K562 (cell line): Measurements from ENCODE around the gene GAL3ST1. TPM values are rescaled to one million over a fixed set of nuclear protein-coding genes. Genes with fewer than 3 reads are reported as not detected.
A peak's percentile ranks its signal among the peaks of the same experiment; 100 is the strongest.

ENCODE experiments used
- CBX8 ChIP-seq: fragments of 200-600 bp; sonication (generic); IDR thresholded peaks from 2 replicates; pipeline ENCODE4 v1.6.1; 2012; ENCODE audit warnings: borderline replicate concordance, mixed run types, low read depth, mild to moderate bottlenecking, moderate library complexity, mixed read lengths, low read length, control low read depth, inconsistent platforms; ENCODE audit not compliant: poor library complexity, severe bottlenecking; ENCODE audit errors: extremely low read depth
- CGGBP1 ChIP-seq: fragments of 250-450 bp; sonication (Bioruptor Pico); IDR thresholded peaks from 2 replicates; pipeline ENCODE4 v1.9.0; 2021; ENCODE audit warnings: mild to moderate bottlenecking
- CHCHD3 ChIP-seq: fragments of 250-450 bp; sonication (Bioruptor Pico); IDR thresholded peaks from 2 replicates; pipeline ENCODE4 v2.1.2; 2022; ENCODE audit warnings: mild to moderate bottlenecking
- DMBX1 ChIP-seq: fragments of 250-450 bp; sonication (Bioruptor Pico); IDR thresholded peaks from 2 replicates; pipeline ENCODE4 v1.8.0; 2022; ENCODE audit warnings: inconsistent platforms, mild to moderate bottlenecking, moderate library complexity, borderline replicate concordance
- DNMT1 ChIP-seq: fragments of 450-650 bp; IDR thresholded peaks from 2 replicates; pipeline ENCODE4 v1.6.1; 2016; ENCODE audit warnings: antibody characterized with exemption, mild to moderate bottlenecking
- DPF2 ChIP-seq: fragments of 450-650 bp; IDR thresholded peaks from 2 replicates; pipeline ENCODE4 v1.6.1; 2016
- ETS2 ChIP-seq: IDR thresholded peaks from 2 replicates; pipeline ENCODE4 v1.6.1; 2016; ENCODE audit warnings: borderline replicate concordance, missing genetic modification characterization, mild to moderate bottlenecking, moderate library complexity, missing compliant biosample characterization; ENCODE audit not compliant: poor library complexity, severe bottlenecking
- ETV1 ChIP-seq: fragments of 450-650 bp; conservative IDR thresholded peaks from 2 replicates; pipeline ENCODE4 v1.6.1; 2016; ENCODE audit warnings: missing genetic modification characterization, control low read depth, low read depth, missing compliant biosample characterization
- FOXJ3 ChIP-seq: sonication (generic); formaldehyde crosslinking; IDR thresholded peaks from 2 replicates; pipeline ENCODE4 v1.4.0; 2020; ENCODE audit warnings: mild to moderate bottlenecking, missing genetic modification reagents
- NFYB ChIP-seq: IDR thresholded peaks from 2 replicates; pipeline ENCODE4 v1.6.1; 2011; ENCODE audit warnings: mild to moderate bottlenecking, moderate library complexity; ENCODE audit not compliant: insufficient read length; ENCODE audit errors: extremely low read depth
- PTTG1 ChIP-seq: fragments of 450-650 bp; IDR thresholded peaks from 2 replicates; pipeline ENCODE4 v1.6.1; 2016; ENCODE audit warnings: low read depth, mild to moderate bottlenecking, missing genetic modification characterization, missing compliant biosample characterization
- RBM25 ChIP-seq: fragments of 200-400 bp; formaldehyde crosslinking; IDR thresholded peaks from 2 replicates; pipeline ENCODE4 v1.6.1; 2018; ENCODE audit warnings: low read length, low read depth, moderate library complexity; ENCODE audit not compliant: severe bottlenecking
- RUNX1 ChIP-seq: sonication (generic); IDR thresholded peaks from 2 replicates; pipeline ENCODE4 v1.6.1; 2016; ENCODE audit warnings: antibody characterized with exemption, low read depth
- TAF7 ChIP-seq: fragments of 450-650 bp; IDR thresholded peaks from 2 replicates; pipeline ENCODE4 v1.6.1; 2016; ENCODE audit warnings: missing genetic modification characterization, missing compliant biosample characterization
- TAF9B ChIP-seq: fragments of 450-650 bp; IDR thresholded peaks from 2 replicates; pipeline ENCODE4 v1.6.1; 2018; ENCODE audit warnings: mild to moderate bottlenecking; ENCODE audit not compliant: partially characterized antibody
- TBP ChIP-seq: optimal IDR thresholded peaks from 2 replicates; pipeline ENCODE3; 2011; ENCODE audit warnings: low read depth, low read length, improper control_type of control experiment
- TCF15 ChIP-seq: fragments of 250-450 bp; sonication (Bioruptor Pico); IDR thresholded peaks from 2 replicates; pipeline ENCODE4 v1.8.0; 2022; ENCODE audit warnings: moderate library complexity, mild to moderate bottlenecking, inconsistent platforms
- ZBTB17 ChIP-seq: fragments of 450-650 bp; formaldehyde crosslinking; IDR thresholded peaks from 2 replicates; pipeline ENCODE4 v1.4.0; 2020; ENCODE audit warnings: mild to moderate bottlenecking
- ZNF212 ChIP-seq: fragments of 450-650 bp; formaldehyde crosslinking; IDR thresholded peaks from 2 replicates; pipeline ENCODE4 v1.4.0; 2020; ENCODE audit warnings: mild to moderate bottlenecking
- ZNF347 ChIP-seq: fragments of 450-650 bp; formaldehyde crosslinking; IDR thresholded peaks from 2 replicates; pipeline ENCODE4 v1.4.0; 2020; ENCODE audit warnings: low read depth, mild to moderate bottlenecking, moderate library complexity
- ZNF668 ChIP-seq: fragments of 250-450 bp; sonication (Bioruptor Pico); IDR thresholded peaks from 2 replicates; pipeline ENCODE4 v1.8.0; 2022; ENCODE audit warnings: mild to moderate bottlenecking, inconsistent platforms
- ZNF766 ChIP-seq: fragments of 200-800 bp; sonication (Bioruptor generic); conservative IDR thresholded peaks from 2 replicates; pipeline ENCODE4 v1.6.1; 2016; ENCODE audit warnings: missing genetic modification characterization, missing compliant biosample characterization
- polyA plus RNA-seq, 8 experiments: library from polyadenylated mRNA; depleted of rRNA in 4 of 8; stranded (reverse) in 5 of 8; unstranded in 3 of 8; fragments of >200 nt; fragmentation: Nextera tagmentation in 2 of 8; fragmentation: Illumina TruSeq in 1 of 8; extraction: Ambion mirVana in 2 of 8; extraction: Trizol in 1 of 8; gene quantifications; 2 replicates each; pipeline versions ENCODE4 v1.2.1 to v1.2.3, GENCODE V29; 2011 to 2014; ENCODE audit warnings: inconsistent platforms in 1 of 8, missing spikeins in 1 of 8
- total RNA-seq, 7 experiments: library from RNA; depleted of rRNA in 6 of 7; stranded (reverse); fragments of >200 nt in 6 of 7; fragmentation: Illumina TruSeq in 2 of 7; extraction: Trizol in 2 of 7; gene quantifications; 2 replicates each; pipeline versions ENCODE4 v1.2.1 to v1.2.3, GENCODE V29; 2011 to 2021; ENCODE audit warnings: low replicate concordance in 1 of 7
- TF ChIP-seq, protein P1 (sequence below): sonication (generic); formaldehyde crosslinking; IDR thresholded peaks from 2 replicates; pipeline ENCODE4 v1.5.0; 2020; ENCODE audit warnings: missing genetic modification reagents
- TF ChIP-seq, protein P2 (sequence below): sonication (generic); formaldehyde crosslinking; IDR thresholded peaks from 2 replicates; pipeline ENCODE4 v1.8.0; 2022; ENCODE audit warnings: mild to moderate bottlenecking, missing genetic modification reagents

The GAL3ST1 gene
- total and polyA plus RNA-seq, 9 of the 15 experiments (the other 6 are each of a cell fraction or from before 2014, with no cell fraction given): 0.03 to 1.9 (median 0.33) TPM; not detected in 1

DNA sequence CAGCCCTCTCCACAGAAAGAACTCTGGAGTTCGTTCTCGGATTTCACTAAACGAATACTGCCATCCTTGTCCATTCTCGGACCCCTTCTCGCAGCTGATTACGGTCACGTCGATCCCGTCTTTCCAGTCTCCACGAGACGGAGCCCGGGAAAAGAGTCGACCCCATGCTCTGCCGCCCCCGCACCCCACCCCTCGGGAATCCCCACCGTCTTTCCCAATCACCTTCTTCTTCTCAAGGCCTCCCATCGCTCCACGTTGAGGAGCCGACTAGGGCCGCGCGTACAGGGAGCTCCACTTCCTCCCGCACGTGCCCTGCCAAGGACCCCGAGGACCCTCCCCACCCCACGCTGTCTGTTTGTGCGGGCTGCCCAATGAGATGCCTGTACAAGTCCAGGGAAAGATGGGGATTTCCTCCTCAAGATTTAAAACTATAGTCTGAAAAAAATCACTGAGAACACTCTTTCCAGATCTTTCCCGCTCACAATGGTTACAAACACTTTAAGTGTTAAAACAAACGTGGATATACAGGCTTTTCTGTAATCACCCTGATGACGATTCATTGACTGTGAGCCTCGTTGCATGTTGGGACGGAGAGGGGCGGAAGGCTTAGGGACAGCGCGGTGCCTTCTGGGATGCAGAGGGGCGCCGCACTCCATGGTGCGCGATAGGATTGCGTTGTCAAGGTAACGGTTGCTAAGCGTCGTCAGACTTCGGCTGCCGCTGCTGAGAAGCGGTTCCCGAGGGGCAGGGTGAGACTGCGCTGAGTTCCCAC, 17.3 kb upstream of the GAL3ST1 start, which contains the start of gene PES1 (continued):
- TF ChIP-seq CGGBP1 (CRISPR knock-in tag) (no peak), RBM25 (no peak), DNMT1 (no peak), TAF7 (no peak), NFYB (no peak), ZBTB17 (CRISPR knock-in tag) (no peak), ZNF347 (CRISPR knock-in tag) (no peak), DPF2 (no peak; the same call in 1 of the 2 replicates), ZNF766 (CRISPR knock-in tag) (peak; percentile 46; the same call in 1 of the 2 replicates), ETV1 (tag) (peak; percentile 48), TBP (no peak), RUNX1 (no peak), CHCHD3 (no peak), ZNF668 (CRISPR knock-in tag) (no peak), FOXJ3 (no peak), TAF9B (no peak), TCF15 (no peak), ZNF212 (no peak), ETS2 (tag) (no peak), PTTG1 (tag) (no peak), CBX8 (no peak), DMBX1 (CRISPR knock-in tag) (no peak)
- TF ChIP-seq, protein P1, sequence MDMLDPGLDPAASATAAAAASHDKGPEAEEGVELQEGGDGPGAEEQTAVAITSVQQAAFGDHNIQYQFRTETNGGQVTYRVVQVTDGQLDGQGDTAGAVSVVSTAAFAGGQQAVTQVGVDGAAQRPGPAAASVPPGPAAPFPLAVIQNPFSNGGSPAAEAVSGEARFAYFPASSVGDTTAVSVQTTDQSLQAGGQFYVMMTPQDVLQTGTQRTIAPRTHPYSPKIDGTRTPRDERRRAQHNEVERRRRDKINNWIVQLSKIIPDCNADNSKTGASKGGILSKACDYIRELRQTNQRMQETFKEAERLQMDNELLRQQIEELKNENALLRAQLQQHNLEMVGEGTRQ (CRISPR knock-in tag): peak; percentile 66; the same call in 1 of the 2 replicates
- TF ChIP-seq, protein P2, sequence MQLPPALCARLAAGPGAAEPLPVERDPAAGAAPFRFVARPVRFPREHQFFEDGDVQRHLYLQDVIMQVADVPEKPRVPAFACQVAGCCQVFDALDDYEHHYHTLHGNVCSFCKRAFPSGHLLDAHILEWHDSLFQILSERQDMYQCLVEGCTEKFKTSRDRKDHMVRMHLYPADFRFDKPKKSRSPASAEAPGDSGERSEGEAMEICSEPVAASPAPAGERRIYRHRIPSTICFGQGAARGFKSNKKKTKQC (CRISPR knock-in tag): no peak
